Measurements from ENCODE around the gene TIGIT. TPM values are rescaled to one million over a fixed set of nuclear protein-coding genes. Genes with fewer than 3 reads are reported as not detected.

Gene TIGIT
- total RNA-seq, 1 donor from 2014 or later = not detected

Other genes with a start within 250 kb of the TIGIT start
- gene CCDC191, start 237.5 kb upstream of the TIGIT start, total RNA-seq = 1.6 TPM
- 18.3 TPM for gene QTRT2, start 237.3 kb upstream of the TIGIT start, total RNA-seq
- not detected for gene DRD3, start 115.0 kb upstream of the TIGIT start, total RNA-seq
- gene ZNF80, start 56.5 kb upstream of the TIGIT start, total RNA-seq = not detected